COR-L47 (cell line): Measurements from ENCODE around the gene ZNF469.

ENCODE experiments used
- DNase-seq: peaks from one replicate; lab custom pipeline; 2025; lab: John Stamatoyannopoulos, UW

Gene ZNF469

GRCh38 chr16:88346680-88347505 is 35.9 kb upstream of the ZNF469 start:
- no peak for DNase-seq

- DNase-seq: no peak
These were observed 34.9 kb upstream of the ZNF469 start for GRCh38 chr16:88347656-88348376.

GRCh38 chr16:88348377-88349152 is 34.2 kb upstream of the ZNF469 start:
- DNase-seq: no peak

GRCh38 chr16:88349153-88349902 is 33.4 kb upstream of the ZNF469 start:
- DNase-seq: no peak

- no peak for DNase-seq
These were observed 32.6 kb upstream of the ZNF469 start for GRCh38 chr16:88349903-88350900.

GRCh38 chr16:88350922-88351321 is 31.8 kb upstream of the ZNF469 start:
- DNase-seq: no peak

- DNase-seq: no peak
These were observed 31.2 kb upstream of the ZNF469 start for GRCh38 chr16:88351491-88352101.

GRCh38 chr16:88352261-88353200 is 30.2 kb upstream of the ZNF469 start:
- DNase-seq: no peak

- DNase-seq: no peak
These were observed 29.5 kb upstream of the ZNF469 start for GRCh38 chr16:88353232-88353631.

GRCh38 chr16:88353691-88354090 is 29.1 kb upstream of the ZNF469 start:
- DNase-seq: no peak

GRCh38 chr16:88354229-88355092 is 28.3 kb upstream of the ZNF469 start:
- no peak for DNase-seq

- no peak for DNase-seq
These were observed 27.7 kb upstream of the ZNF469 start for GRCh38 chr16:88355093-88355388.

- no peak for DNase-seq
These were observed 27.2 kb upstream of the ZNF469 start for GRCh38 chr16:88355389-88356123.

- DNase-seq: no peak
These were observed 26.5 kb upstream of the ZNF469 start for GRCh38 chr16:88356124-88356726.

GRCh38 chr16:88356727-88357199 is 26.0 kb upstream of the ZNF469 start:
- DNase-seq: no peak

- DNase-seq: no peak
These were observed 25.3 kb upstream of the ZNF469 start for GRCh38 chr16:88357317-88358022.
